ACC112 (cell line): Measurements from ENCODE around the gene BAG5.
"Not testable (repeated sequence)": the region's sequence is repeated elsewhere in the genome, so short reads cannot be mapped to it uniquely, and the experiment has no call there.

ENCODE experiments used
- H2AFZ ChIP-seq: fragments of 200-600 bp; sonication (generic); one replicate; pipeline ENCODE4 v1.6.0; 2017; ENCODE audit warnings: antibody characterized with exemption, low read length; ENCODE audit not compliant: unreplicated experiment
- H3K27ac ChIP-seq: fragments of 200-600 bp; sonication (generic); 2 replicates; pipeline ENCODE4 v1.5.1; 2014; ENCODE audit warnings: low read depth, mild to moderate bottlenecking, antibody characterized with exemption, low read length, moderate library complexity
- H3K27me3 ChIP-seq: fragments of 200-600 bp; sonication (generic); 2 replicates; pipeline ENCODE4 v1.6.1; 2014; ENCODE audit warnings: mild to moderate bottlenecking, antibody characterized with exemption, low read length, moderate library complexity, mixed read lengths; ENCODE audit not compliant: insufficient read depth
- H3K36me3 ChIP-seq: fragments of 200-600 bp; sonication (generic); 2 replicates; pipeline ENCODE4 v1.6.1; 2016; ENCODE audit warnings: mild to moderate bottlenecking, antibody characterized with exemption, low read length, moderate library complexity, mixed read lengths; ENCODE audit not compliant: insufficient read depth
- H3K4me1 ChIP-seq: fragments of 200-600 bp; sonication (generic); one replicate; pipeline ENCODE4 v1.6.1; 2016; ENCODE audit warnings: low read length, mixed read lengths; ENCODE audit not compliant: insufficient read depth, unreplicated experiment, control insufficient read depth
- H3K4me3 ChIP-seq: fragments of 200-600 bp; sonication (generic); 2 replicates; pipeline ENCODE4 v1.5.1; 2014; ENCODE audit warnings: mild to moderate bottlenecking, low read depth, low read length
- H3K79me2 ChIP-seq: fragments of 200-600 bp; sonication (generic); one replicate; pipeline ENCODE4 v1.6.0; 2016; ENCODE audit warnings: low read length; ENCODE audit not compliant: control insufficient read depth, unreplicated experiment, insufficient read depth

Gene BAG5

GRCh38 chr14:103512701-103513611 lies 49.5 kb downstream of the BAG5 start:
- H3K27me3 ChIP-seq = no peaks in the 10 kb centered on the region
- H2AFZ ChIP-seq = no peak overlapping the region
- no peaks in the 10 kb centered on the region for H3K36me3 ChIP-seq
- H3K79me2 ChIP-seq = no peaks in the 10 kb centered on the region
- H3K4me1 ChIP-seq = no peaks in the 10 kb centered on the region
- no peak overlapping the region for H3K4me3 ChIP-seq
- no peak overlapping the region for H3K27ac ChIP-seq

GRCh38 chr14:103512180-103512579 lies 50.3 kb downstream of the BAG5 start:
- not testable (repeated sequence) for H3K27me3 ChIP-seq, H3K79me2 ChIP-seq, H3K4me3 ChIP-seq, H2AFZ ChIP-seq, H3K36me3 ChIP-seq, H3K4me1 ChIP-seq, H3K27ac ChIP-seq

- no peak overlapping the region for H2AFZ ChIP-seq
- H3K4me1 ChIP-seq = no peaks in the 10 kb centered on the region
- H3K4me3 ChIP-seq = no peak overlapping the region
- no peaks in the 10 kb centered on the region for H3K27me3 ChIP-seq
- no peaks in the 10 kb centered on the region for H3K79me2 ChIP-seq
- H3K36me3 ChIP-seq = peaks cover 3% of the 10 kb centered on the region; the same call in 1 of the 2 replicates
- H3K27ac ChIP-seq = no peak overlapping the region
Measured at GRCh38 chr14:103510724-103511693, 51.4 kb downstream of the BAG5 start.

GRCh38 chr14:103509864-103510723 lies 52.4 kb downstream of the BAG5 start:
- no peaks in the 10 kb centered on the region for H3K4me1 ChIP-seq
- no peak overlapping the region for H3K27ac ChIP-seq
- H3K79me2 ChIP-seq = no peaks in the 10 kb centered on the region
- no peak overlapping the region for H3K4me3 ChIP-seq
- H3K36me3 ChIP-seq = peaks cover 7% of the 10 kb centered on the region; the same call in 1 of the 2 replicates
- no peak overlapping the region for H2AFZ ChIP-seq
- H3K27me3 ChIP-seq = no peaks in the 10 kb centered on the region

GRCh38 chr14:103508521-103509329 lies 53.7 kb downstream of the BAG5 start:
- H3K4me1 ChIP-seq = no peaks in the 10 kb centered on the region
- H2AFZ ChIP-seq = no peak overlapping the region
- no peaks in the 10 kb centered on the region for H3K27me3 ChIP-seq
- peaks cover 16% of the 10 kb centered on the region; the same call in 1 of the 2 replicates for H3K36me3 ChIP-seq
- H3K79me2 ChIP-seq = no peaks in the 10 kb centered on the region
- H3K4me3 ChIP-seq = no peak overlapping the region
- no peak overlapping the region for H3K27ac ChIP-seq

GRCh38 chr14:103507751-103508150 lies 54.7 kb downstream of the BAG5 start:
- Histone ChIP-seq H3K27me3 (no peaks in the 10 kb centered on the region), H3K36me3 (peaks cover 25% of the 10 kb centered on the region; the same call in 1 of the 2 replicates), H3K4me3 (no peak overlapping the region), H3K27ac (no peak overlapping the region), H3K4me1 (no peaks in the 10 kb centered on the region), H2AFZ (no peak overlapping the region), H3K79me2 (no peaks in the 10 kb centered on the region)
